SK-N-SH treated with all-trans-retinoic acid at 6 μM for 48 hours (cell line): ENCODE results near the gene ASCC1.

Experiments used
- ATAC-seq: fragments of 200-7000 bp; cut with Tn5 transposase; 3 replicates; pipeline ENCODE4 v1.9.1; 2020; ENCODE audit warnings: mild to moderate bottlenecking, moderate library complexity
- ARNTL ChIP-seq: fragments of 450-650 bp; formaldehyde crosslinking; IDR thresholded peaks from 2 replicates; pipeline ENCODE4 v1.5.0; 2020; ENCODE audit warnings: low read depth, mild to moderate bottlenecking, moderate library complexity, borderline replicate concordance
- BACH2 ChIP-seq: fragments of 250-450 bp; sonication (Bioruptor Pico); IDR thresholded peaks from 2 replicates; pipeline ENCODE4 v1.9.0; 2021; ENCODE audit warnings: mild to moderate bottlenecking, borderline replicate concordance
- CSDC2 ChIP-seq: fragments of 250-450 bp; sonication (Bioruptor Pico); IDR thresholded peaks from 2 replicates; pipeline ENCODE4 v1.5.0; 2020; ENCODE audit warnings: mild to moderate bottlenecking, moderate library complexity
- ESRRG ChIP-seq: fragments of 250-450 bp; sonication (Bioruptor Pico); IDR thresholded peaks from 2 replicates; pipeline ENCODE4 v1.6.1; 2021; ENCODE audit warnings: mild to moderate bottlenecking
- GLIS3 ChIP-seq: fragments of 250-450 bp; sonication (Bioruptor Pico); IDR thresholded peaks from 2 replicates; pipeline ENCODE4 v1.5.0; 2020; ENCODE audit warnings: mild to moderate bottlenecking, moderate library complexity
- ISL1 ChIP-seq: fragments of 250-450 bp; sonication (Bioruptor Pico); IDR thresholded peaks from 2 replicates; pipeline ENCODE4 v2.1.2; 2022; ENCODE audit warnings: mild to moderate bottlenecking, moderate library complexity
- PPARA ChIP-seq: fragments of 250-450 bp; sonication (Bioruptor Pico); IDR thresholded peaks from 2 replicates; pipeline ENCODE4 v1.5.0; 2020; ENCODE audit warnings: mild to moderate bottlenecking, borderline replicate concordance
- RARB ChIP-seq: fragments of 250-450 bp; sonication (Bioruptor Pico); IDR thresholded peaks from 2 replicates; pipeline ENCODE4 v1.8.0; 2021; ENCODE audit warnings: mild to moderate bottlenecking, moderate library complexity
- SNAI2 ChIP-seq: fragments of 250-450 bp; sonication (Bioruptor Pico); IDR thresholded peaks from 2 replicates; pipeline ENCODE4 v1.5.0; 2020; ENCODE audit warnings: mild to moderate bottlenecking, moderate library complexity
- TOX ChIP-seq: fragments of 250-450 bp; sonication (Bioruptor Pico); IDR thresholded peaks from 2 replicates; pipeline ENCODE4 v1.8.0; 2021; ENCODE audit warnings: mild to moderate bottlenecking, moderate library complexity, borderline replicate concordance
- ZC3H10 ChIP-seq: fragments of 250-450 bp; sonication (Bioruptor Pico); IDR thresholded peaks from 2 replicates; pipeline ENCODE4 v1.5.1; 2021; ENCODE audit warnings: mild to moderate bottlenecking, moderate library complexity
- ZFP3 ChIP-seq: fragments of 250-450 bp; sonication (Bioruptor Pico); IDR thresholded peaks from 2 replicates; pipeline ENCODE4 v1.5.0; 2020; ENCODE audit warnings: mild to moderate bottlenecking, moderate library complexity
- ZNF565 ChIP-seq: fragments of 450-650 bp; formaldehyde crosslinking; conservative IDR thresholded peaks from 2 replicates; pipeline ENCODE4 v1.5.0; 2020; ENCODE audit warnings: low read depth, mild to moderate bottlenecking, moderate library complexity
- ZNF70 ChIP-seq: fragments of 450-650 bp; formaldehyde crosslinking; IDR thresholded peaks from 2 replicates; pipeline ENCODE4 v1.5.0; 2020; ENCODE audit warnings: mild to moderate bottlenecking, moderate library complexity
- ZNF8 ChIP-seq: fragments of 450-650 bp; formaldehyde crosslinking; IDR thresholded peaks from 2 replicates; pipeline ENCODE4 v1.5.0; 2020; ENCODE audit warnings: mild to moderate bottlenecking, moderate library complexity
- TF ChIP-seq, protein P1 (sequence below): fragments of 250-450 bp; sonication (Bioruptor Pico); IDR thresholded peaks from 2 replicates; pipeline ENCODE4 v1.8.0; 2020; ENCODE audit warnings: mild to moderate bottlenecking, moderate library complexity, borderline replicate concordance
- TF ChIP-seq, protein P2 (sequence below): fragments of 250-450 bp; sonication (Bioruptor Pico); IDR thresholded peaks from 2 replicates; pipeline ENCODE4 v1.5.1; 2021; ENCODE audit warnings: mild to moderate bottlenecking, moderate library complexity
- TF ChIP-seq, protein P3 (sequence below): fragments of 250-450 bp; sonication (Bioruptor Pico); IDR thresholded peaks from 2 replicates; pipeline ENCODE4 v1.5.0; 2020; ENCODE audit warnings: mild to moderate bottlenecking, moderate library complexity
- TF ChIP-seq, protein P4 (sequence below): fragments of 250-450 bp; sonication (Bioruptor Pico); IDR thresholded peaks from 2 replicates; pipeline ENCODE4 v1.8.0; 2021; ENCODE audit warnings: low read depth, mild to moderate bottlenecking, moderate library complexity, borderline replicate concordance

Gene ASCC1

DNA sequence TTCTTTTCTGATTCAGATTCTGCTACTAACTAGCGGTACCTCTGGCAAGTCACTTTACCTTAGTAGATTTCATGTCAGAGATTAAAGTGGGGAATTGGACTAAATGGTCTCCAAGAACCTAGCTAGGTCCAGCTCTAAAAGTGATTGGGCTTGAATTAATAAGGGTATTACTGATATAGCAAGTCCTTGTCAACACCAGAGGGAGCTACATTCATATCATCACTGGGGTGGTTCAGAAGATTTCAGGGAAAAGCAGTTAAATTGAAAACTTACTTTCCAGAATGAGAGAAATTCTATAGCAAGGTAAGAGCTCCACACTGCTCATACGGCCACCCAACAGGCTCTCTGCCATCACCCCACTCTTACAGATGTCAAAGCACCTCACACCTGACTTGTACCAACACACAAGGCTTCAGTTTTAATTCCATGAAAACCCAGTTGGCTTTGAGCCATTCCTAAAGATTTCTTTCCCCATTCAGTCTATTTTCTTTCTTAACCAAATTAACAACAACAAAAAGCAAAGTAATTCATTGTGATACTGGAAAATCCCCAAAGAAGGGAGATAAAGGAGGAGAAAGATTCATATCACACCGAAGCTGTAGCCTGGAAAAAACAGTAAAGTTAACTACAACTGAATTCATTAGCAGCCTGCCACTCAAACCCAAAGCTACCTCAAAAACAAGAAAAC is 89.7 kb downstream of the ASCC1 start:
- ATAC-seq, result peak; percentile 74
- TF ChIP-seq, protein P1, sequence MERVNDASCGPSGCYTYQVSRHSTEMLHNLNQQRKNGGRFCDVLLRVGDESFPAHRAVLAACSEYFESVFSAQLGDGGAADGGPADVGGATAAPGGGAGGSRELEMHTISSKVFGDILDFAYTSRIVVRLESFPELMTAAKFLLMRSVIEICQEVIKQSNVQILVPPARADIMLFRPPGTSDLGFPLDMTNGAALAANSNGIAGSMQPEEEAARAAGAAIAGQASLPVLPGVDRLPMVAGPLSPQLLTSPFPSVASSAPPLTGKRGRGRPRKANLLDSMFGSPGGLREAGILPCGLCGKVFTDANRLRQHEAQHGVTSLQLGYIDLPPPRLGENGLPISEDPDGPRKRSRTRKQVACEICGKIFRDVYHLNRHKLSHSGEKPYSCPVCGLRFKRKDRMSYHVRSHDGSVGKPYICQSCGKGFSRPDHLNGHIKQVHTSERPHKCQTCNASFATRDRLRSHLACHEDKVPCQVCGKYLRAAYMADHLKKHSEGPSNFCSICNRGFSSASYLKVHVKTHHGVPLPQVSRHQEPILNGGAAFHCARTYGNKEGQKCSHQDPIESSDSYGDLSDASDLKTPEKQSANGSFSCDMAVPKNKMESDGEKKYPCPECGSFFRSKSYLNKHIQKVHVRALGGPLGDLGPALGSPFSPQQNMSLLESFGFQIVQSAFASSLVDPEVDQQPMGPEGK (CRISPR knock-in tag), result no peak
- TF ChIP-seq CSDC2 (no peak), ZNF565 (CRISPR knock-in tag) (no peak), GLIS3 (no peak), ZC3H10 (no peak), SNAI2 (CRISPR knock-in tag) (no peak), RARB (CRISPR knock-in tag) (no peak), ISL1 (CRISPR knock-in tag) (no peak), ZFP3 (no peak), ZNF8 (CRISPR knock-in tag) (no peak), PPARA (CRISPR knock-in tag) (no peak), ZNF70 (CRISPR knock-in tag) (no peak), ESRRG (CRISPR knock-in tag) (no peak), ARNTL (CRISPR knock-in tag) (no peak)
- TF ChIP-seq, protein P2, sequence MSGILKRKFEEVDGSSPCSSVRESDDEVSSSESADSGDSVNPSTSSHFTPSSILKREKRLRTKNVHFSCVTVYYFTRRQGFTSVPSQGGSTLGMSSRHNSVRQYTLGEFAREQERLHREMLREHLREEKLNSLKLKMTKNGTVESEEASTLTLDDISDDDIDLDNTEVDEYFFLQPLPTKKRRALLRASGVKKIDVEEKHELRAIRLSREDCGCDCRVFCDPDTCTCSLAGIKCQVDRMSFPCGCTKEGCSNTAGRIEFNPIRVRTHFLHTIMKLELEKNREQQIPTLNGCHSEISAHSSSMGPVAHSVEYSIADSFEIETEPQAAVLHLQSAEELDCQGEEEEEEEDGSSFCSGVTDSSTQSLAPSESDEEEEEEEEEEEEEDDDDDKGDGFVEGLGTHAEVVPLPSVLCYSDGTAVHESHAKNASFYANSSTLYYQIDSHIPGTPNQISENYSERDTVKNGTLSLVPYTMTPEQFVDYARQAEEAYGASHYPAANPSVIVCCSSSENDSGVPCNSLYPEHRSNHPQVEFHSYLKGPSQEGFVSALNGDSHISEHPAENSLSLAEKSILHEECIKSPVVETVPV (CRISPR knock-in tag), result no peak
- TF ChIP-seq, protein P3, sequence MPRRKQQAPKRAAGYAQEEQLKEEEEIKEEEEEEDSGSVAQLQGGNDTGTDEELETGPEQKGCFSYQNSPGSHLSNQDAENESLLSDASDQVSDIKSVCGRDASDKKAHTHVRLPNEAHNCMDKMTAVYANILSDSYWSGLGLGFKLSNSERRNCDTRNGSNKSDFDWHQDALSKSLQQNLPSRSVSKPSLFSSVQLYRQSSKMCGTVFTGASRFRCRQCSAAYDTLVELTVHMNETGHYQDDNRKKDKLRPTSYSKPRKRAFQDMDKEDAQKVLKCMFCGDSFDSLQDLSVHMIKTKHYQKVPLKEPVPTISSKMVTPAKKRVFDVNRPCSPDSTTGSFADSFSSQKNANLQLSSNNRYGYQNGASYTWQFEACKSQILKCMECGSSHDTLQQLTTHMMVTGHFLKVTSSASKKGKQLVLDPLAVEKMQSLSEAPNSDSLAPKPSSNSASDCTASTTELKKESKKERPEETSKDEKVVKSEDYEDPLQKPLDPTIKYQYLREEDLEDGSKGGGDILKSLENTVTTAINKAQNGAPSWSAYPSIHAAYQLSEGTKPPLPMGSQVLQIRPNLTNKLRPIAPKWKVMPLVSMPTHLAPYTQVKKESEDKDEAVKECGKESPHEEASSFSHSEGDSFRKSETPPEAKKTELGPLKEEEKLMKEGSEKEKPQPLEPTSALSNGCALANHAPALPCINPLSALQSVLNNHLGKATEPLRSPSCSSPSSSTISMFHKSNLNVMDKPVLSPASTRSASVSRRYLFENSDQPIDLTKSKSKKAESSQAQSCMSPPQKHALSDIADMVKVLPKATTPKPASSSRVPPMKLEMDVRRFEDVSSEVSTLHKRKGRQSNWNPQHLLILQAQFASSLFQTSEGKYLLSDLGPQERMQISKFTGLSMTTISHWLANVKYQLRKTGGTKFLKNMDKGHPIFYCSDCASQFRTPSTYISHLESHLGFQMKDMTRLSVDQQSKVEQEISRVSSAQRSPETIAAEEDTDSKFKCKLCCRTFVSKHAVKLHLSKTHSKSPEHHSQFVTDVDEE, result no peak
- TF ChIP-seq, protein P4, sequence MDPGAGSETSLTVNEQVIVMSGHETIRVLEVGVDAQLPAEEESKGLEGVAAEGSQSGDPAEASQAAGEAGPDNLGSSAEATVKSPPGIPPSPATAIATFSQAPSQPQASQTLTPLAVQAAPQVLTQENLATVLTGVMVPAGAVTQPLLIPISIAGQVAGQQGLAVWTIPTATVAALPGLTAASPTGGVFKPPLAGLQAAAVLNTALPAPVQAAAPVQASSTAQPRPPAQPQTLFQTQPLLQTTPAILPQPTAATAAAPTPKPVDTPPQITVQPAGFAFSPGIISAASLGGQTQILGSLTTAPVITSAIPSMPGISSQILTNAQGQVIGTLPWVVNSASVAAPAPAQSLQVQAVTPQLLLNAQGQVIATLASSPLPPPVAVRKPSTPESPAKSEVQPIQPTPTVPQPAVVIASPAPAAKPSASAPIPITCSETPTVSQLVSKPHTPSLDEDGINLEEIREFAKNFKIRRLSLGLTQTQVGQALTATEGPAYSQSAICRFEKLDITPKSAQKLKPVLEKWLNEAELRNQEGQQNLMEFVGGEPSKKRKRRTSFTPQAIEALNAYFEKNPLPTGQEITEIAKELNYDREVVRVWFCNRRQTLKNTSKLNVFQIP, result no peak
- TF ChIP-seq, all 23 proteins: peak for 0

DNA sequence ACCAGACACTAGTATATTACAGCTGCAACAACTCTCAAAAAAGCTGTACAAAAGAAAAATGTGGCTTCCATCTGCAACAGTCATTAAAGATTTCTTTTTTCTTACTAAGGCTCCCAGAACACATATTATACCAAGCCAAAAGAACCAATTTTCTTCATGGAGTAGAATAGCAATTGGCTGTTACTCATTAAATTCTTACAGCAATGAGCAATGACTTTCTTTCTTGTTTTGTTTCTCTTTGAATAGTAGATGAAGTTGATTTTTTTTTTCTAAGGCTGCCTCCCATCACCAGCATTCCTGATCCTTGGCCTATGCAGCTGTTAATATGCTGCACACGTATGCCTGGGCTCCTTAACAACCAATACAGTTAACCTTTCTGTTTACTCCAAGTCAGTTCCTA is 91.1 kb downstream of the ASCC1 start:
- no peak for ATAC-seq
- no peak for TF ChIP-seq SNAI2 (CRISPR knock-in tag)
- no peak for TF ChIP-seq GLIS3
- no peak for TF ChIP-seq TOX (CRISPR knock-in tag)
- TF ChIP-seq, protein P2 (CRISPR knock-in tag), result no peak
- no peak for TF ChIP-seq ZFP3
- no peak for TF ChIP-seq RARB (CRISPR knock-in tag)
- TF ChIP-seq, protein P1 (CRISPR knock-in tag), result no peak
- TF ChIP-seq ZNF565 (CRISPR knock-in tag), result no peak
- no peak for TF ChIP-seq CSDC2
- no peak for TF ChIP-seq BACH2 (CRISPR knock-in tag)
- TF ChIP-seq, protein P4, result no peak
- TF ChIP-seq, all 23 proteins: peak for 0
